H1 (cell line): ENCODE data around the gene UPF1. TPM values are rescaled to one million over a fixed set of nuclear protein-coding genes. Genes with fewer than 3 reads are reported as not detected.

ENCODE experiments used
- CTCF ChIA-PET: fragments of 300-600 bp; sonication (Branson Sonifier 250); formaldehyde crosslinking; loops from one replicate; lab custom pipeline; 2021; ENCODE audit not compliant: partially characterized antibody; lab: Charles Lee
- POLR2A ChIA-PET: fragments of 300-600 bp; sonication (Branson Sonifier 250); formaldehyde crosslinking; loops from one replicate; lab custom pipeline; 2021; ENCODE audit warnings: inconsistent platforms; ENCODE audit not compliant: partially characterized antibody; lab: Charles Lee
- DNase-seq, 2 experiments: peaks; one replicate each; pipeline versions ENCODE4 v3.0.0 to v3.0.0-alpha.2; 2010 to 2022; ENCODE audit warnings: low spot score in 2 of 2, low read depth in 1 of 2, mixed read lengths in 1 of 2
- FAIRE-seq: peaks from 2 replicates; lab custom pipeline; 2011; peaks lifted over from hg19 to GRCh38; lab: Jason Lieb, UNC
- H2AFZ ChIP-seq: 2 replicates; pipeline ENCODE4 v1.8.1; 2012; ENCODE audit warnings: low read length, inconsistent platforms
- H2AK5ac ChIP-seq: 2 replicates; pipeline ENCODE4 v1.6.1; 2013; ENCODE audit warnings: low read depth, low read length
- H2BK120ac ChIP-seq: replicated peaks from 2 replicates; pipeline ENCODE3; 2013; ENCODE audit warnings: low read depth, low read length, inconsistent platforms
- H2BK12ac ChIP-seq: 2 replicates; pipeline ENCODE4 v1.6.1; 2013; ENCODE audit warnings: low read depth, low read length
- H2BK15ac ChIP-seq: 2 replicates; pipeline ENCODE4 v1.6.1; 2013; ENCODE audit warnings: low read length
- H2BK20ac ChIP-seq: 2 replicates; pipeline ENCODE4 v1.6.1; 2013; ENCODE audit warnings: low read length
- H2BK5ac ChIP-seq: 2 replicates; pipeline ENCODE4 v1.6.1; 2013; ENCODE audit warnings: low read depth, low read length
- H3K14ac ChIP-seq: 2 replicates; pipeline ENCODE4 v1.6.1; 2013; ENCODE audit warnings: inconsistent platforms; ENCODE audit not compliant: insufficient read length
- H3K18ac ChIP-seq: 2 replicates; pipeline ENCODE4 v1.6.1; 2013; ENCODE audit warnings: low read length; ENCODE audit errors: extremely low read depth
- H3K23ac ChIP-seq: 2 replicates; pipeline ENCODE4 v1.6.1; 2013; ENCODE audit warnings: inconsistent platforms; ENCODE audit not compliant: insufficient read length
- H3K23me2 ChIP-seq: 2 replicates; pipeline ENCODE4 v1.6.1; 2013; ENCODE audit warnings: low read depth, low read length
- H3K27ac ChIP-seq: 2 replicates; pipeline ENCODE4 v1.6.1; 2011; ENCODE audit warnings: low read depth, low read length, inconsistent platforms
- H3K27me3 ChIP-seq, 4 experiments: replicated peaks in 1 of 4; 1 replicate in 1 of 4; 2 replicates in 3 of 4; pipeline versions ENCODE4 v1.6.1 to v1.8.1; 2011 to 2013; ENCODE audit warnings: low read length in 3 of 4, mild to moderate bottlenecking in 3 of 4, inconsistent platforms in 2 of 4, mixed read lengths in 2 of 4, moderate library complexity in 1 of 4; ENCODE audit not compliant: control insufficient read depth in 3 of 4, insufficient read depth in 3 of 4; ENCODE audit errors: extremely low read depth in 1 of 4
- H3K36me3 ChIP-seq, 4 experiments: 2 replicates each; pipeline versions ENCODE4 v1.6.1 to v1.8.1; 2011 to 2013; ENCODE audit warnings: mild to moderate bottlenecking in 4 of 4, low read length in 3 of 4, moderate library complexity in 2 of 4, control low read depth in 1 of 4, inconsistent platforms in 1 of 4; ENCODE audit not compliant: insufficient read depth in 4 of 4, control insufficient read depth in 2 of 4
- H3K4ac ChIP-seq: replicated peaks from 2 replicates; pipeline ENCODE3; 2013; ENCODE audit warnings: low read length, low read depth, mixed read lengths, inconsistent platforms; ENCODE audit not compliant: insufficient read length
- H3K4me1 ChIP-seq, 4 experiments: replicated peaks in 1 of 4; 1 replicate in 1 of 4; 2 replicates in 3 of 4; pipeline versions ENCODE4 v1.6.1 to v1.8.1; 2011 to 2013; ENCODE audit warnings: low read length in 3 of 4, inconsistent platforms in 2 of 4, mixed read lengths in 1 of 4; ENCODE audit not compliant: insufficient read depth in 4 of 4, control insufficient read depth in 3 of 4
- H3K4me2 ChIP-seq, 2 experiments: 2 replicates each; pipeline versions ENCODE4 v1.6.1 to v1.8.1; 2011 to 2013; ENCODE audit warnings: low read depth in 2 of 2, low read length in 2 of 2, control low read depth in 1 of 2, inconsistent platforms in 1 of 2, mild to moderate bottlenecking in 1 of 2; ENCODE audit not compliant: insufficient read depth in 1 of 2
- H3K4me3 ChIP-seq, 4 experiments: fragments of 200-600, 300-600 bp in 1 of 4; sonication (generic), shearing (Covaris generic), sonication (Bioruptor Twin) in 1 of 4; 2 replicates each; pipeline versions ENCODE4 v1.5.1 to v1.8.1; 2011 to 2016; ENCODE audit warnings: low read length in 4 of 4, low read depth in 3 of 4, control low read depth in 2 of 4, inconsistent platforms in 2 of 4, mild to moderate bottlenecking in 2 of 4, mixed read lengths in 1 of 4, moderate library complexity in 1 of 4; ENCODE audit not compliant: insufficient read depth in 2 of 4; ENCODE audit errors: extremely low read depth in 1 of 4
- H3K56ac ChIP-seq: replicated peaks from 2 replicates; pipeline ENCODE3; 2013; ENCODE audit warnings: low read depth, mild to moderate bottlenecking, mixed read lengths, low read length, inconsistent platforms; ENCODE audit not compliant: insufficient read length
- H3K79me1 ChIP-seq: 2 replicates; pipeline ENCODE4 v1.6.1; 2013; ENCODE audit warnings: low read depth, low read length, control low read depth
- H3K79me2 ChIP-seq, 2 experiments: 2 replicates each; pipeline versions ENCODE4 v1.6.1 to v1.8.1; 2012 to 2013; ENCODE audit warnings: low read length in 2 of 2, mild to moderate bottlenecking in 2 of 2, inconsistent platforms in 1 of 2; ENCODE audit not compliant: insufficient read depth in 2 of 2, control insufficient read depth in 1 of 2
- H3K9ac ChIP-seq, 4 experiments: replicated peaks in 1 of 4; 1 replicate in 1 of 4; 2 replicates in 3 of 4; pipeline versions ENCODE4 v1.6.1 to v1.8.1; 2011 to 2013; ENCODE audit warnings: low read depth in 3 of 4, low read length in 3 of 4, control low read depth in 2 of 4, mild to moderate bottlenecking in 2 of 4, moderate library complexity in 2 of 4, inconsistent platforms in 1 of 4; ENCODE audit errors: extremely low read depth in 1 of 4
- H3K9me3 ChIP-seq, 2 experiments: 2 replicates each; pipeline versions ENCODE4 v1.6.1 to v1.8.1; 2012 to 2013; ENCODE audit warnings: mild to moderate bottlenecking in 2 of 2, moderate library complexity in 2 of 2, control low read depth in 1 of 2, inconsistent platforms in 1 of 2, low read depth in 1 of 2, low read length in 1 of 2, mixed read lengths in 1 of 2; ENCODE audit not compliant: insufficient read depth in 2 of 2
- H4K20me1 ChIP-seq, 2 experiments: replicated peaks in 1 of 2; 2 replicates each; pipeline versions ENCODE3 to v1.8.1; 2011 to 2013; ENCODE audit warnings: inconsistent platforms in 2 of 2, low read length in 2 of 2, mild to moderate bottlenecking in 1 of 2; ENCODE audit not compliant: insufficient read depth in 2 of 2, control insufficient read depth in 1 of 2
- H4K5ac ChIP-seq: 2 replicates; pipeline ENCODE4 v1.6.1; 2013; ENCODE audit warnings: low read length, low read depth, mixed read lengths, inconsistent platforms; ENCODE audit not compliant: insufficient read length
- H4K8ac ChIP-seq: 2 replicates; pipeline ENCODE4 v1.8.0; 2013; ENCODE audit warnings: mild to moderate bottlenecking, moderate library complexity, low read length, inconsistent platforms; ENCODE audit not compliant: insufficient read depth; ENCODE audit errors: extremely low read depth
- H4K91ac ChIP-seq: replicated peaks from 2 replicates; pipeline ENCODE3; 2013; ENCODE audit warnings: low read length, mixed read lengths, inconsistent platforms; ENCODE audit not compliant: insufficient read length
- CHD2 ChIP-seq: IDR thresholded peaks from 2 replicates; pipeline ENCODE4 v1.6.1; 2012; ENCODE audit warnings: low read length, improper control_type of control experiment
- CTBP2 ChIP-seq: IDR thresholded peaks from 2 replicates; pipeline ENCODE4 v1.7.0; 2011; ENCODE audit warnings: borderline replicate concordance, mild to moderate bottlenecking, moderate library complexity, mixed read lengths, low read length; ENCODE audit not compliant: insufficient read depth, insufficient read length
- EGR1 ChIP-seq: IDR thresholded peaks from 2 replicates; pipeline ENCODE4 v1.6.1; 2011; ENCODE audit warnings: low read depth, low read length, borderline replicate concordance
- GABPA ChIP-seq: IDR thresholded peaks from 2 replicates; pipeline ENCODE4 v1.6.1; 2011; ENCODE audit warnings: mild to moderate bottlenecking, low read length, moderate library complexity, borderline replicate concordance; ENCODE audit not compliant: insufficient read depth
- HDAC2 ChIP-seq, 2 experiments: fragments of 300-600 bp in 1 of 2; sonication (generic) in 1 of 2; IDR thresholded peaks; 2 replicates each; pipeline ENCODE4 v1.6.1; 2011 to 2012; ENCODE audit warnings: low read depth in 2 of 2, low read length in 2 of 2, mild to moderate bottlenecking in 2 of 2, moderate library complexity in 2 of 2, borderline replicate concordance in 1 of 2, inconsistent platforms in 1 of 2
- JUN ChIP-seq: IDR thresholded peaks from 2 replicates; pipeline ENCODE4 v1.6.1; 2011; ENCODE audit warnings: low read depth, mild to moderate bottlenecking, improper control_type of control experiment, low read length
- KDM1A ChIP-seq: fragments of 200-600, 300-600 bp; sonication (generic); IDR thresholded peaks from 2 replicates; pipeline ENCODE4 v1.7.1; 2016; ENCODE audit warnings: mild to moderate bottlenecking, low read length, borderline replicate concordance
- RBBP5 ChIP-seq: IDR thresholded peaks from 2 replicates; pipeline ENCODE4 v1.7.1; 2012; ENCODE audit warnings: low read depth, mild to moderate bottlenecking, inconsistent platforms, low read length, moderate library complexity, borderline replicate concordance
- SAP30 ChIP-seq: fragments of 300-600 bp; sonication (generic); IDR thresholded peaks from 2 replicates; pipeline ENCODE4 v1.7.1; 2012; ENCODE audit warnings: low read length, moderate library complexity, mild to moderate bottlenecking, inconsistent platforms; ENCODE audit not compliant: insufficient read depth, insufficient replicate concordance
- SP2 ChIP-seq: IDR thresholded peaks from 2 replicates; pipeline ENCODE4 v1.6.1; 2012; ENCODE audit warnings: mild to moderate bottlenecking, low read length, inconsistent platforms
- TAF1 ChIP-seq: IDR thresholded peaks from 2 replicates; pipeline ENCODE4 v1.6.1; 2011; ENCODE audit warnings: mild to moderate bottlenecking, low read depth, low read length
- TCF12 ChIP-seq: IDR thresholded peaks from 2 replicates; pipeline ENCODE4 v1.6.1; 2011; ENCODE audit warnings: low read depth, mild to moderate bottlenecking, low read length
- ZNF274 ChIP-seq: IDR thresholded peaks from 2 replicates; pipeline ENCODE4 v1.7.0; 2012; ENCODE audit warnings: low read length, borderline replicate concordance; ENCODE audit errors: extremely low read depth
- WGBS, 2 experiments: shearing (Covaris generic) in 1 of 2; methylation state at CpG; one replicate each; pipeline versions ENCODE4 v1.1.6 to v1.1.7; 2013 to 2015; ENCODE audit warnings: low lambda C conversion rate in 2 of 2, mixed read lengths in 2 of 2, inconsistent platforms in 1 of 2, low coverage in 1 of 2, missing lambda C conversion rate in 1 of 2; ENCODE audit not compliant: insufficient replicate concordance in 2 of 2, insufficient coverage in 1 of 2, insufficient read length in 1 of 2; ENCODE audit errors: extremely low coverage in 1 of 2, missing lambda C conversion rate in 1 of 2; 5-methylcytosine and 5-hydroxymethylcytosine counted together
- polyA plus RNA-seq, 7 experiments: library from polyadenylated mRNA; depleted of rRNA in 3 of 7; stranded (reverse) in 5 of 7; unstranded in 2 of 7; fragments of >200 nt in 5 of 7; fragments of 200-250 nt in 2 of 7; gene quantifications; 1 replicate in 5 of 7; 2 replicates in 1 of 7; 4 replicates in 1 of 7; pipeline versions ENCODE4 v1.2.1 to v1.2.3, GENCODE V29; 2011 to 2013; ENCODE audit warnings: missing spikeins in 2 of 7, mixed read lengths in 2 of 7
- total RNA-seq: library from RNA; stranded (reverse); fragmentation: NEBNext Ultra II Directional; extraction: Animal tissue kit (Norgen Biotek cat#: 25700); gene quantifications from 2 replicates; pipeline ENCODE4 v1.2.1, GENCODE V29; 2021

Gene UPF1
- total and polyA plus RNA-seq, 2 of the 8 experiments (the other 6 are each of a cell fraction or from before 2014, with no cell fraction given) = 46.4 to 62.0 TPM

GRCh38 chr19:18871543-18871942, 39.8 kb downstream of the UPF1 start:
- no peaks in the 10 kb centered on the region; the same call in 1 of the 2 replicates for H3K79me1 ChIP-seq
- no peak overlapping the region for H3K4ac ChIP-seq
- H4K8ac ChIP-seq = no peak overlapping the region
- no peak overlapping the region for H3K14ac ChIP-seq
- H3K4me2 ChIP-seq = no peak overlapping the region; a peak in 1 of 4 replicates
- no peak overlapping the region for H4K91ac ChIP-seq
- H2BK120ac ChIP-seq = no peak overlapping the region
- H3K9me3 ChIP-seq = no peaks in the 10 kb centered on the region
- ChIA-PET POLR2A (interaction anchor here (0.7 kb wide), 1 partner anchor 152 kb away, joined by 3 read pairs; no protein-coding TSS in a partner anchor), CTCF (interaction anchor here (0.7 to 1.0 kb wide), 2 partner anchors 25 to 133 kb away, joined by 3 read pairs; no protein-coding TSS in a partner anchor)
- no peak overlapping the region for H2BK20ac ChIP-seq
- H3K27ac ChIP-seq = no peak overlapping the region
- H3K4me3 ChIP-seq = no peak overlapping the region
- H2BK15ac ChIP-seq = no peak overlapping the region
- no peaks in the 10 kb centered on the region for H3K79me2 ChIP-seq
- H2BK12ac ChIP-seq = no peak overlapping the region
- DNase-seq = no peak
- no peak overlapping the region for H3K23ac ChIP-seq
- peaks cover 5 to 10% (median 7%) of the 10 kb centered on the region in 4 experiments; a peak in 6 of 8 replicates for H3K36me3 ChIP-seq
- H3K4me1 ChIP-seq = peaks cover 0 to 9% (median 3%) of the 10 kb centered on the region in 4 experiments; a peak in 4 of 7 replicates
- no peak for FAIRE-seq
- 89% methylated on average over 7 of the region's 7 CpGs; no CpG with 5 or more reads in 1 of the 2 experiments for WGBS, 2 experiments
- no peak overlapping the region for H3K18ac ChIP-seq
- no peak overlapping the region for H4K5ac ChIP-seq
- no peak overlapping the region for H3K9ac ChIP-seq
- H3K56ac ChIP-seq = no peak overlapping the region
- peaks cover 0 to 6% of the 10 kb centered on the region in 2 experiments for H4K20me1 ChIP-seq
- no peak overlapping the region for H2BK5ac ChIP-seq
- no peak overlapping the region for H2AK5ac ChIP-seq
- peaks cover 4% of the 10 kb centered on the region; the same call in 1 of the 2 replicates for H3K23me2 ChIP-seq
- H3K27me3 ChIP-seq = peaks cover 0 to 2% (median 0%) of the 10 kb centered on the region in 4 experiments; a peak in 2 of 7 replicates
- no peak overlapping the region for H2AFZ ChIP-seq
- TF ChIP-seq SP2 = no peak
- no peak for TF ChIP-seq SAP30
- TF ChIP-seq KDM1A = no peak
- TF ChIP-seq CHD2 = no peak
- TF ChIP-seq GABPA = no peak
- no peak for TF ChIP-seq CTBP2
- TF ChIP-seq TCF12 = no peak
- no peak for TF ChIP-seq HDAC2 (IDR thresholded peaks at IDR 0.05; ENCODE audit: borderline replicate concordance in 1 of 2, low read depth in 2 of 2, low read length in 2 of 2)
- TF ChIP-seq EGR1 = no peak
- no peak for TF ChIP-seq JUN
- TF ChIP-seq RBBP5 = no peak
- no peak for TF ChIP-seq TAF1
- no peak for TF ChIP-seq ZNF274
